H1 (cell line): Measurements from ENCODE around the gene ARSA. TPM values are rescaled to one million over a fixed set of nuclear protein-coding genes. Genes with fewer than 3 reads are reported as not detected.

Source experiments
- CTCF ChIA-PET: fragments of 300-600 bp; sonication (Branson Sonifier 250); formaldehyde crosslinking; loops from one replicate; lab custom pipeline; 2021; ENCODE audit not compliant: partially characterized antibody; lab: Charles Lee
- POLR2A ChIA-PET: fragments of 300-600 bp; sonication (Branson Sonifier 250); formaldehyde crosslinking; loops from one replicate; lab custom pipeline; 2021; ENCODE audit warnings: inconsistent platforms; ENCODE audit not compliant: partially characterized antibody; lab: Charles Lee
- DNase-seq, 2 experiments: peaks; one replicate each; pipeline versions ENCODE4 v3.0.0 to v3.0.0-alpha.2; 2010 to 2022; ENCODE audit warnings: low spot score in 2 of 2, low read depth in 1 of 2, mixed read lengths in 1 of 2
- FAIRE-seq: peaks from 2 replicates; lab custom pipeline; 2011; peaks lifted over from hg19 to GRCh38; lab: Jason Lieb, UNC
- H2AFZ ChIP-seq: 2 replicates; pipeline ENCODE4 v1.8.1; 2012; ENCODE audit warnings: low read length, inconsistent platforms
- H2AK5ac ChIP-seq: 2 replicates; pipeline ENCODE4 v1.6.1; 2013; ENCODE audit warnings: low read depth, low read length
- H2BK120ac ChIP-seq: replicated peaks from 2 replicates; pipeline ENCODE3; 2013; ENCODE audit warnings: low read depth, low read length, inconsistent platforms
- H2BK12ac ChIP-seq: 2 replicates; pipeline ENCODE4 v1.6.1; 2013; ENCODE audit warnings: low read depth, low read length
- H2BK15ac ChIP-seq: 2 replicates; pipeline ENCODE4 v1.6.1; 2013; ENCODE audit warnings: low read length
- H2BK20ac ChIP-seq: 2 replicates; pipeline ENCODE4 v1.6.1; 2013; ENCODE audit warnings: low read length
- H2BK5ac ChIP-seq: 2 replicates; pipeline ENCODE4 v1.6.1; 2013; ENCODE audit warnings: low read depth, low read length
- H3K14ac ChIP-seq: 2 replicates; pipeline ENCODE4 v1.6.1; 2013; ENCODE audit warnings: inconsistent platforms; ENCODE audit not compliant: insufficient read length
- H3K18ac ChIP-seq: 2 replicates; pipeline ENCODE4 v1.6.1; 2013; ENCODE audit warnings: low read length; ENCODE audit errors: extremely low read depth
- H3K23ac ChIP-seq: 2 replicates; pipeline ENCODE4 v1.6.1; 2013; ENCODE audit warnings: inconsistent platforms; ENCODE audit not compliant: insufficient read length
- H3K23me2 ChIP-seq: 2 replicates; pipeline ENCODE4 v1.6.1; 2013; ENCODE audit warnings: low read depth, low read length
- H3K27ac ChIP-seq: 2 replicates; pipeline ENCODE4 v1.6.1; 2011; ENCODE audit warnings: low read depth, low read length, inconsistent platforms
- H3K27me3 ChIP-seq, 4 experiments: replicated peaks in 1 of 4; 1 replicate in 1 of 4; 2 replicates in 3 of 4; pipeline versions ENCODE4 v1.6.1 to v1.8.1; 2011 to 2013; ENCODE audit warnings: low read length in 3 of 4, mild to moderate bottlenecking in 3 of 4, inconsistent platforms in 2 of 4, mixed read lengths in 2 of 4, moderate library complexity in 1 of 4; ENCODE audit not compliant: control insufficient read depth in 3 of 4, insufficient read depth in 3 of 4; ENCODE audit errors: extremely low read depth in 1 of 4
- H3K36me3 ChIP-seq, 4 experiments: 2 replicates each; pipeline versions ENCODE4 v1.6.1 to v1.8.1; 2011 to 2013; ENCODE audit warnings: mild to moderate bottlenecking in 4 of 4, low read length in 3 of 4, moderate library complexity in 2 of 4, control low read depth in 1 of 4, inconsistent platforms in 1 of 4; ENCODE audit not compliant: insufficient read depth in 4 of 4, control insufficient read depth in 2 of 4
- H3K4ac ChIP-seq: replicated peaks from 2 replicates; pipeline ENCODE3; 2013; ENCODE audit warnings: low read length, low read depth, mixed read lengths, inconsistent platforms; ENCODE audit not compliant: insufficient read length
- H3K4me1 ChIP-seq, 4 experiments: replicated peaks in 1 of 4; 1 replicate in 1 of 4; 2 replicates in 3 of 4; pipeline versions ENCODE4 v1.6.1 to v1.8.1; 2011 to 2013; ENCODE audit warnings: low read length in 3 of 4, inconsistent platforms in 2 of 4, mixed read lengths in 1 of 4; ENCODE audit not compliant: insufficient read depth in 4 of 4, control insufficient read depth in 3 of 4
- H3K4me2 ChIP-seq, 2 experiments: 2 replicates each; pipeline versions ENCODE4 v1.6.1 to v1.8.1; 2011 to 2013; ENCODE audit warnings: low read depth in 2 of 2, low read length in 2 of 2, control low read depth in 1 of 2, inconsistent platforms in 1 of 2, mild to moderate bottlenecking in 1 of 2; ENCODE audit not compliant: insufficient read depth in 1 of 2
- H3K4me3 ChIP-seq, 4 experiments: fragments of 200-600, 300-600 bp in 1 of 4; sonication (generic), shearing (Covaris generic), sonication (Bioruptor Twin) in 1 of 4; 2 replicates each; pipeline versions ENCODE4 v1.5.1 to v1.8.1; 2011 to 2016; ENCODE audit warnings: low read length in 4 of 4, low read depth in 3 of 4, control low read depth in 2 of 4, inconsistent platforms in 2 of 4, mild to moderate bottlenecking in 2 of 4, mixed read lengths in 1 of 4, moderate library complexity in 1 of 4; ENCODE audit not compliant: insufficient read depth in 2 of 4; ENCODE audit errors: extremely low read depth in 1 of 4
- H3K56ac ChIP-seq: replicated peaks from 2 replicates; pipeline ENCODE3; 2013; ENCODE audit warnings: low read depth, mild to moderate bottlenecking, mixed read lengths, low read length, inconsistent platforms; ENCODE audit not compliant: insufficient read length
- H3K79me1 ChIP-seq: 2 replicates; pipeline ENCODE4 v1.6.1; 2013; ENCODE audit warnings: low read depth, low read length, control low read depth
- H3K79me2 ChIP-seq, 2 experiments: 2 replicates each; pipeline versions ENCODE4 v1.6.1 to v1.8.1; 2012 to 2013; ENCODE audit warnings: low read length in 2 of 2, mild to moderate bottlenecking in 2 of 2, inconsistent platforms in 1 of 2; ENCODE audit not compliant: insufficient read depth in 2 of 2, control insufficient read depth in 1 of 2
- H3K9ac ChIP-seq, 4 experiments: replicated peaks in 1 of 4; 1 replicate in 1 of 4; 2 replicates in 3 of 4; pipeline versions ENCODE4 v1.6.1 to v1.8.1; 2011 to 2013; ENCODE audit warnings: low read depth in 3 of 4, low read length in 3 of 4, control low read depth in 2 of 4, mild to moderate bottlenecking in 2 of 4, moderate library complexity in 2 of 4, inconsistent platforms in 1 of 4; ENCODE audit errors: extremely low read depth in 1 of 4
- H3K9me3 ChIP-seq, 2 experiments: 2 replicates each; pipeline versions ENCODE4 v1.6.1 to v1.8.1; 2012 to 2013; ENCODE audit warnings: mild to moderate bottlenecking in 2 of 2, moderate library complexity in 2 of 2, control low read depth in 1 of 2, inconsistent platforms in 1 of 2, low read depth in 1 of 2, low read length in 1 of 2, mixed read lengths in 1 of 2; ENCODE audit not compliant: insufficient read depth in 2 of 2
- H4K20me1 ChIP-seq, 2 experiments: replicated peaks in 1 of 2; 2 replicates each; pipeline versions ENCODE3 to v1.8.1; 2011 to 2013; ENCODE audit warnings: inconsistent platforms in 2 of 2, low read length in 2 of 2, mild to moderate bottlenecking in 1 of 2; ENCODE audit not compliant: insufficient read depth in 2 of 2, control insufficient read depth in 1 of 2
- H4K5ac ChIP-seq: 2 replicates; pipeline ENCODE4 v1.6.1; 2013; ENCODE audit warnings: low read length, low read depth, mixed read lengths, inconsistent platforms; ENCODE audit not compliant: insufficient read length
- H4K8ac ChIP-seq: 2 replicates; pipeline ENCODE4 v1.8.0; 2013; ENCODE audit warnings: mild to moderate bottlenecking, moderate library complexity, low read length, inconsistent platforms; ENCODE audit not compliant: insufficient read depth; ENCODE audit errors: extremely low read depth
- H4K91ac ChIP-seq: replicated peaks from 2 replicates; pipeline ENCODE3; 2013; ENCODE audit warnings: low read length, mixed read lengths, inconsistent platforms; ENCODE audit not compliant: insufficient read length
- ASH2L ChIP-seq: fragments of 200-600, 300-600 bp; sonication (generic); IDR thresholded peaks from one replicate; pipeline ENCODE4 v1.7.1; 2017; ENCODE audit warnings: low read length
- CEBPB ChIP-seq: IDR thresholded peaks from 2 replicates; pipeline ENCODE4 v1.6.1; 2012; ENCODE audit warnings: low read depth, low read length
- CTCF ChIP-seq, 3 experiments: IDR thresholded peaks; 1 replicate in 2 of 3; 2 replicates in 1 of 3; pipeline versions ENCODE4 v1.5.1 to v1.6.1; 2011; ENCODE audit warnings: low read length in 3 of 3, mild to moderate bottlenecking in 3 of 3, inconsistent platforms in 2 of 3, low read depth in 1 of 3, moderate library complexity in 1 of 3; ENCODE audit not compliant: insufficient read depth in 1 of 3; ENCODE audit errors: control extremely low read depth in 1 of 3
- WGBS, 2 experiments: shearing (Covaris generic) in 1 of 2; methylation state at CpG; one replicate each; pipeline versions ENCODE4 v1.1.6 to v1.1.7; 2013 to 2015; ENCODE audit warnings: low lambda C conversion rate in 2 of 2, mixed read lengths in 2 of 2, inconsistent platforms in 1 of 2, low coverage in 1 of 2, missing lambda C conversion rate in 1 of 2; ENCODE audit not compliant: insufficient replicate concordance in 2 of 2, insufficient coverage in 1 of 2, insufficient read length in 1 of 2; ENCODE audit errors: extremely low coverage in 1 of 2, missing lambda C conversion rate in 1 of 2; 5-methylcytosine and 5-hydroxymethylcytosine counted together
- polyA plus RNA-seq, 7 experiments: library from polyadenylated mRNA; depleted of rRNA in 3 of 7; stranded (reverse) in 5 of 7; unstranded in 2 of 7; fragments of >200 nt in 5 of 7; fragments of 200-250 nt in 2 of 7; gene quantifications; 1 replicate in 5 of 7; 2 replicates in 1 of 7; 4 replicates in 1 of 7; pipeline versions ENCODE4 v1.2.1 to v1.2.3, GENCODE V29; 2011 to 2013; ENCODE audit warnings: missing spikeins in 2 of 7, mixed read lengths in 2 of 7
- total RNA-seq: library from RNA; stranded (reverse); fragmentation: NEBNext Ultra II Directional; extraction: Animal tissue kit (Norgen Biotek cat#: 25700); gene quantifications from 2 replicates; pipeline ENCODE4 v1.2.1, GENCODE V29; 2021

Gene ARSA
- total and polyA plus RNA-seq, 2 of the 8 experiments (the other 6 are each of a cell fraction or from before 2014, with no cell fraction given): 9.8 to 10.1 TPM

DNA sequence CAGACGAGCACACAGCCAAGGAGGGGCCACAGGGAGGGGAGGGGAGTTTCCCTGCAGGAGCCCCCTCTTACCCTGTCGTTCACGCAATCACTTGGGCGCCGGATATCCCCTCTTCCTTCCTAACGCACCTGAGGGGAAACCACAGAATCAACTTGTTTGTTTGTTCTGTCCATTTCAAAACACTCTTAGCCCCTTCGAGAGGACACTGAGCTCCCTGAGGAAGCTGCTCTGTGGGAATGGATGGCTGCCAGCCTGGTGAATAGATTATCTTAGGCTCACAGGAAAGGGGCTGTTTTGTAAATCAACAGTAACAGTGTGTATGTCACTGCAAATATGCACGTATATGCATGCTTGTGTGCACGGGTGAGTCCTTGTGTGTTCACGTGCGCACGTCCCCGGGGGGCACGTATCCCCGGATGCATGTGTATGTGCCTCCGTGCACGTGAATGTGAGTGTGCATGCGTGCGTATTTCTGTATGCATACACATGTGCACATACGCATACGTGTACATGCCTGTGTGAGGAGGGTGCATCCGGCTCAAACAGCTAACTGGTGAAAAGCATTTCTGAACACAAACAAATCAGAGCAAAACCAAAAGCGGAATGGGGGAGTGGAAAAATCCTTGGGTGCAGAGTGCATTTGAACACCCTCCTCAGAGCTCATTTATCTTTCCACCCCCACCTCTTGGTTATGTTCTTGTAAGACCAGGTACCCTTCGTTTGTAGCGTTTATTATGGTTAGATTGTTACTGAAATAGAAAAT, 7.2 kb downstream of the ARSA start:
- Histone ChIP-seq H3K4me1 (peaks cover 0 to 10% (median 7%) of the 10 kb centered on the region in 4 experiments; a peak in 6 of 7 replicates), H3K79me1 (no peaks in the 10 kb centered on the region), H3K23ac (no peak overlapping the region), H3K4me3 (peak overlapping the region in 1 of 4 experiments; percentile 42; a peak in 2 of 8 replicates), H2BK12ac (peak overlapping the region; percentile 56; the same call in 1 of the 2 replicates), H3K23me2 (peaks cover 2% of the 10 kb centered on the region; the same call in 1 of the 2 replicates), H4K5ac (no peak overlapping the region), H3K27me3 (peaks cover 0 to 3% (median 0%) of the 10 kb centered on the region in 4 experiments; a peak in 3 of 7 replicates), H4K91ac (peak overlapping the region; percentile 7), H3K27ac (no peak overlapping the region), H2AK5ac (no peak overlapping the region), H3K18ac (peak overlapping the region; percentile 4; the same call in 1 of the 2 replicates), H3K14ac (no peak overlapping the region), H3K56ac (no peak overlapping the region), H2BK20ac (no peak overlapping the region), H3K9ac (no peak overlapping the region), H4K20me1 (peaks cover 0 to 4% of the 10 kb centered on the region in 2 experiments), H3K36me3 (no peaks in the 10 kb centered on the region), H3K4ac (no peak overlapping the region), H2BK120ac (no peak overlapping the region), H3K9me3 (no peaks in the 10 kb centered on the region), H2BK5ac (no peak overlapping the region), H3K4me2 (peak overlapping the region; percentile 48 to 51), H3K79me2 (no peaks in the 10 kb centered on the region), H2AFZ (peak overlapping the region; percentile 43; the same call in 1 of the 2 replicates), H2BK15ac (peak overlapping the region; percentile 37; the same call in 1 of the 2 replicates), H4K8ac (no peak overlapping the region)
- ChIA-PET CTCF (interaction anchor here (0.6 to 15.7 kb wide), 42 partner anchors 8 to 450 kb away, joined by 3 to 281 read pairs (median 4); partner anchors contain the start of genes CPT1B, MIOX, SCO2 and SYCE3), POLR2A (interaction anchor here (0.7 to 1.3 kb wide), 2 partner anchors 21 to 147 kb away, joined by 3 read pairs; no protein-coding TSS in a partner anchor)
- 61% methylated on average over 24 of the region's 25 CpGs; no CpG with 5 or more reads in 1 of the 2 experiments for WGBS, 2 experiments
- FAIRE-seq: no peak
- no peak for DNase-seq
- TF ChIP-seq ASH2L (no peak), CEBPB (0 out of 2 replicates have a peak, but pooled peaks have one; percentile 18), CTCF (IDR thresholded peaks at IDR 0.05; ENCODE audit: control extremely low read depth in 1 of 3, insufficient read depth in 1 of 3, low read depth in 1 of 3, low read length in 3 of 3) (peak in 2 of 3 experiments; percentile 74 to 78; a peak in 2 of 4 replicates)
